Ishikawa (cell line): ENCODE measurements around the gene ASB1.

ENCODE experiments used
- CEBPB ChIP-seq: IDR thresholded peaks from 2 replicates; pipeline ENCODE4 v1.6.1; 2012
- CREB1 ChIP-seq: IDR thresholded peaks from 2 replicates; pipeline ENCODE4 v1.6.1; 2012; ENCODE audit warnings: low read depth
- EGR1 ChIP-seq: IDR thresholded peaks from 2 replicates; pipeline ENCODE4 v1.6.1; 2012
- EP300 ChIP-seq: IDR thresholded peaks from 2 replicates; pipeline ENCODE4 v1.6.1; 2012; ENCODE audit warnings: borderline replicate concordance
- FOXM1 ChIP-seq: IDR thresholded peaks from 2 replicates; pipeline ENCODE4 v1.6.1; 2012; ENCODE audit warnings: low read depth, borderline replicate concordance
- NFIC ChIP-seq: IDR thresholded peaks from 2 replicates; pipeline ENCODE4 v1.6.1; 2012
- RAD21 ChIP-seq: IDR thresholded peaks from 2 replicates; pipeline ENCODE4 v1.6.1; 2012; ENCODE audit warnings: low read depth
- TAF1 ChIP-seq: IDR thresholded peaks from 2 replicates; pipeline ENCODE4 v1.6.1; 2012; ENCODE audit warnings: low read depth, mild to moderate bottlenecking
- TCF12 ChIP-seq: IDR thresholded peaks from 2 replicates; pipeline ENCODE4 v1.6.1; 2012; ENCODE audit warnings: low read depth
- TEAD4 ChIP-seq: IDR thresholded peaks from 2 replicates; pipeline ENCODE4 v1.6.1; 2012
- YY1 ChIP-seq: IDR thresholded peaks from 2 replicates; pipeline ENCODE4 v1.6.1; 2012; ENCODE audit warnings: low read depth
- ZBTB7A ChIP-seq: IDR thresholded peaks from 2 replicates; pipeline ENCODE4 v1.6.1; 2012; ENCODE audit warnings: low read depth
- TF ChIP-seq, protein P1 (sequence below): IDR thresholded peaks from 2 replicates; pipeline ENCODE4 v1.6.1; 2012
- TF ChIP-seq, protein P2 (sequence below): IDR thresholded peaks from 2 replicates; pipeline ENCODE4 v1.6.1; 2012
- TF ChIP-seq, protein P3 (sequence below): IDR thresholded peaks from 2 replicates; pipeline ENCODE4 v1.6.1; 2012; ENCODE audit warnings: low read depth, mild to moderate bottlenecking

ASB1 gene

DNA sequence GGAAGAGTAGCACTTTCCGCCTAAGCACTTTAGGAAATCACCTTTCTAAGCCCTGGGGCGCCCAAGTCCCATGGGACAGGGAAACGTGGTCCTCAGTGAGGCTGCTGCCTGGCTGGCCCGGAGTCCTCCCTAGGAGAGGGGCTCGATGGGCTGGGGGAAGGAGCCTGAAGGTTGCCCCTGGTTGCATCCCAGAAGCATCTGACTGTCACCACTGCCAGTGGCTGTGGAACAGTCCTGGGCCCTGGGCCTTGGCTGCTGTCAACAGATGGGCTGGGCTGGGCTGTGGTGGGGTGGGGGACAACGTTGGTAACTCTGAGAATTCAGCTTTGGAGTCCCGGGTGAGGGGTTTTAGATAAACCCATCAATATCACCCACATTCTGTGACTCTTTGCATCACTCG lies 22.5 kb downstream of the ASB1 start:
- TF ChIP-seq, protein P1, sequence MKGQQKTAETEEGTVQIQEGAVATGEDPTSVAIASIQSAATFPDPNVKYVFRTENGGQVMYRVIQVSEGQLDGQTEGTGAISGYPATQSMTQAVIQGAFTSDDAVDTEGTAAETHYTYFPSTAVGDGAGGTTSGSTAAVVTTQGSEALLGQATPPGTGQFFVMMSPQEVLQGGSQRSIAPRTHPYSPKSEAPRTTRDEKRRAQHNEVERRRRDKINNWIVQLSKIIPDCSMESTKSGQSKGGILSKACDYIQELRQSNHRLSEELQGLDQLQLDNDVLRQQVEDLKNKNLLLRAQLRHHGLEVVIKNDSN: no peak
- no peak for TF ChIP-seq RAD21
- no peak for TF ChIP-seq NFIC
- no peak for TF ChIP-seq CEBPB
- no peak for TF ChIP-seq FOXM1
- no peak for TF ChIP-seq TEAD4
- TF ChIP-seq, protein P2, sequence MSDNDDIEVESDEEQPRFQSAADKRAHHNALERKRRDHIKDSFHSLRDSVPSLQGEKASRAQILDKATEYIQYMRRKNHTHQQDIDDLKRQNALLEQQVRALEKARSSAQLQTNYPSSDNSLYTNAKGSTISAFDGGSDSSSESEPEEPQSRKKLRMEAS: no peak
- TF ChIP-seq TCF12: no peak
- TF ChIP-seq YY1: no peak
- TF ChIP-seq EP300: no peak
- no peak for TF ChIP-seq ZBTB7A
- no peak for TF ChIP-seq CREB1
- no peak for TF ChIP-seq TAF1
- TF ChIP-seq, protein P3, sequence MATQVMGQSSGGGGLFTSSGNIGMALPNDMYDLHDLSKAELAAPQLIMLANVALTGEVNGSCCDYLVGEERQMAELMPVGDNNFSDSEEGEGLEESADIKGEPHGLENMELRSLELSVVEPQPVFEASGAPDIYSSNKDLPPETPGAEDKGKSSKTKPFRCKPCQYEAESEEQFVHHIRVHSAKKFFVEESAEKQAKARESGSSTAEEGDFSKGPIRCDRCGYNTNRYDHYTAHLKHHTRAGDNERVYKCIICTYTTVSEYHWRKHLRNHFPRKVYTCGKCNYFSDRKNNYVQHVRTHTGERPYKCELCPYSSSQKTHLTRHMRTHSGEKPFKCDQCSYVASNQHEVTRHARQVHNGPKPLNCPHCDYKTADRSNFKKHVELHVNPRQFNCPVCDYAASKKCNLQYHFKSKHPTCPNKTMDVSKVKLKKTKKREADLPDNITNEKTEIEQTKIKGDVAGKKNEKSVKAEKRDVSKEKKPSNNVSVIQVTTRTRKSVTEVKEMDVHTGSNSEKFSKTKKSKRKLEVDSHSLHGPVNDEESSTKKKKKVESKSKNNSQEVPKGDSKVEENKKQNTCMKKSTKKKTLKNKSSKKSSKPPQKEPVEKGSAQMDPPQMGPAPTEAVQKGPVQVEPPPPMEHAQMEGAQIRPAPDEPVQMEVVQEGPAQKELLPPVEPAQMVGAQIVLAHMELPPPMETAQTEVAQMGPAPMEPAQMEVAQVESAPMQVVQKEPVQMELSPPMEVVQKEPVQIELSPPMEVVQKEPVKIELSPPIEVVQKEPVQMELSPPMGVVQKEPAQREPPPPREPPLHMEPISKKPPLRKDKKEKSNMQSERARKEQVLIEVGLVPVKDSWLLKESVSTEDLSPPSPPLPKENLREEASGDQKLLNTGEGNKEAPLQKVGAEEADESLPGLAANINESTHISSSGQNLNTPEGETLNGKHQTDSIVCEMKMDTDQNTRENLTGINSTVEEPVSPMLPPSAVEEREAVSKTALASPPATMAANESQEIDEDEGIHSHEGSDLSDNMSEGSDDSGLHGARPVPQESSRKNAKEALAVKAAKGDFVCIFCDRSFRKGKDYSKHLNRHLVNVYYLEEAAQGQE: no peak
- TF ChIP-seq EGR1: no peak

DNA sequence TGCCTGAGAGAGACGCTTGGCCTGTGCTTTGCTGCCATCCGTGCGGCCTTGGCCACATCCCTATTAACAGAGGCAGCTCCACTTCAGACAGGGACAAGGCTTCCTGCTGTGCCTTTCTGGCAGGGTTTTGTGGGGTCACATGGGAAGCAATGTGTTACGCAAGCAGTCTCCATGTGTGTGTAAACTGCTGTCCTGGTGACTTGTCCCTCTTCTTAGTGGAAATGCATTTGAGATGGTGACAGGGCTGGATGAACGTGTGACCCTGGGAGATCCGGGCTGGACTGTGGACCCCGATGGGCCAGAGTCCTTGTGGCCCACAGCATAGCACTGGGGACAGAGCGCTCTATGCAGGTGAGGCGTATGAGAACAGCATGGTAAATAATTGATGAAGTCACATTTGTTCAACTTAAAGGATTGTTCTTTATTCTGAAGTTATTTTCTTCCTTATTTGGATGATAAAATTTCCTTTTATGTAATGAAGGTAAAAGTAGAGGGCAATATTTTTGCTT lies 23.2 kb downstream of the ASB1 start:
- no peak for TF ChIP-seq EGR1
- no peak for TF ChIP-seq EP300

DNA sequence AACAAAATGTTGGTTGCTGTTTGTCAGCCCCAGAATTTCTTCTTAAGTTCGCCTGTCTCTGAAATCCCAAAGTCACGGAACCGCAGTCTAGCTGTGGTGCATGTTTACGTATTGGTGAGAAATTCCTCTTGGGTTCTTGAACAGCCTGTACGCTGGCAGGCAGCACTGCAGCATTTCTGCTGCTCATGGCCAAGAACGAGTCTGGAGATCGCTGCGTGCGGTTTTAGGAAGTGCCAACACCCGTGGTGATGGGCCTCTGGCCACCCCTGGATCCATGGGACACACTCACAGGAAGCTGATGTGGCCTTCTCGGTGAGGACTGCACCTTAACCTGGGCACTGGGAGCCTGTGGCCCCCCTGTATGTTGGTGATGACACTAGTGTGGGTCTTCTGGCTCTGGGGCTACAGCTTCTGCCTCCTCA lies 23.7 kb downstream of the ASB1 start:
- TF ChIP-seq CEBPB (no peak), TEAD4 (no peak), EGR1 (no peak)

DNA sequence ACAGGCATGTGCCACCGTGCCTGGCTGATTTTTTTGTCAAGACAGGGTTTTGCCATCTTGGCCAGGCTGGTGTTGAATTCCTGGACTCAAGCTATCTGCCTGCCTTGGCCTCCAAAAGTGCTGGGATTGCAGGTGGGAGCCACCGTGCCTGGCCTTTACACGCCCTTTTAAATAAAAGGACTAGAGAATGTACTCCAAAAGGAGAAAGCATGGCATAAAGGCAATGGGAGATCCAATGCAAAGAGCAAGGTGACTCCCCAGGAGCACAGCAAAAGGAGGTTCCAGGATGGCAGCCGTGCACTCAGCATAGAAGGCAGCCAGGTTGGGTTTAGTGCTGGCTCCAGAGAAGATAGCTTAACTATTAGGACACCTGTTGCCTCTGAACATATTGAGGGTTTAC lies 27.1 kb downstream of the ASB1 start:
- TF ChIP-seq TAF1 (no peak), FOXM1 (no peak), ZBTB7A (no peak), EGR1 (no peak), EP300 (no peak), TEAD4 (no peak), NFIC (no peak), YY1 (no peak), CREB1 (no peak), CEBPB (no peak)
- TF ChIP-seq, protein P3: no peak
- TF ChIP-seq, protein P2: no peak

DNA sequence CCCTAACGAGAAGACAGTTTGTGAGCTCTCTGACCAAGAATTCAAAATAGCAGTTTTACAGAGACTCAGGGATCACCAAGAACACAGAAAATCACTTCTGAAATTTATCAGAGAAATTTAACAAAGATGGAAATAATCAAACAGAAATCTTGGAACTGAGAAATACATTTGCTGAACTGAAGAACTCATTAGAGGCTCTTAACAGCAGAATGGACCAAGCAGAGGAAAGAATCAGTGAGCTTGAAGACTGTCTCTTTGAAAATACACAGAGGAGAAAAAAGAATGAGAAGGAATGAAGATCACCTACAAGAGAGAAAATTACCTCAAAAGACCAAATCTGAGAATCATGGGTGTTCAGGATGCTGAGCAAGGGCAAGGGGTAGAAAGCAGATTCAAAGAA lies 29.7 kb downstream of the ASB1 start:
- TF ChIP-seq TEAD4: no peak
- TF ChIP-seq EP300: no peak
- TF ChIP-seq TAF1: no peak
- TF ChIP-seq RAD21: no peak
- no peak for TF ChIP-seq CREB1

DNA sequence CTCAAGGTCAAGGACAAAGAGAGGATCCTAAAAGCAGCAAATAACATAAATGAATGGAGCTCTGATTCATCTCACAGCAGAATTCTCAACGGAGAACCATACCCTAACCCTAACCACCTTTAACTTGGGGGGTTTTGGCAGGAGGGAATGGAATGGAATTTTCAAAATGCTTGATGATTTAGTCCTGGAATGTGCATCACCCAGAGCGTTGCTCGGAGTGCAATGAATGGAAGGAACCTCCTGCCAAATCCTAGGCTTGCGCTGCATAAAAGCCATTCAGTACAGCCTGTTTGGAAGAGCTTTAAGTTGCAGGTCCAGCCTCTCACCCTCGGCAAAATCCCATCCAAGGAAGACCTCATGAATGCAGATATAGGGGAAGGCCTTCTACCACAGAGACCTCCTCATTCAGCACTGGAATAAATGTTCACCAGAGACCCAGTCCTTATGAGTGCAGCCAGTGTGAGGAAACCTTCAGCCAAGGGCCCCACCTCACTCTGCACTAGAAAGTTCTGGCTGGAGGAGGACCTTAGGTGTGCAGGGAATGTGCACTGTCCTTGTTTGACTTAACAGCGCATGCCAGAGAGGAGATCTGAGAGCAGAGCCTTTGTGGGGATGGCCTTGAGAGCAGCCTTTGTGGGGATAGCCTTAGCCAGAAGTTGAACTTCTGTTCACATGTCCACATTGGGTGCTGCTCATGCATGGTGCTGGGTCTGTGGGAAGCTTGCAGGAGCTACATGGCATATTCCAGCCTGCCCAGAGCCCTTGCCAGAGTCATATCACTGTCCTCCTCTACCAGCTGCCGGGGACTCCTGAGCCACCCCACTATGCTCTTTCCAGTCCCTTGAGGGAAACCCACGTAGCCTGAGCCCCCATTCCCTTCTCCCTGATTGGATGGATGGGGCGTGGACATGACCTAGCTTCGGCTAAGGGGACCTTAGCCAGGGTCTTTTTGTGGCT lies 30.5 kb downstream of the ASB1 start:
- no peak for TF ChIP-seq CREB1
- no peak for TF ChIP-seq EGR1
- TF ChIP-seq RAD21: no peak
- TF ChIP-seq, protein P3: no peak
- TF ChIP-seq TEAD4: no peak
- TF ChIP-seq FOXM1: no peak
- TF ChIP-seq, protein P2: no peak
- no peak for TF ChIP-seq TCF12
- no peak for TF ChIP-seq TAF1
- no peak for TF ChIP-seq EP300
- TF ChIP-seq, protein P1: no peak
- no peak for TF ChIP-seq NFIC
- no peak for TF ChIP-seq ZBTB7A
- TF ChIP-seq CEBPB: no peak
- no peak for TF ChIP-seq YY1
